Measurements from ENCODE around the gene UBE2U. TPM values are rescaled to one million over a fixed set of nuclear protein-coding genes. Genes with fewer than 3 reads are reported as not detected.

Gene UBE2U, protein sequence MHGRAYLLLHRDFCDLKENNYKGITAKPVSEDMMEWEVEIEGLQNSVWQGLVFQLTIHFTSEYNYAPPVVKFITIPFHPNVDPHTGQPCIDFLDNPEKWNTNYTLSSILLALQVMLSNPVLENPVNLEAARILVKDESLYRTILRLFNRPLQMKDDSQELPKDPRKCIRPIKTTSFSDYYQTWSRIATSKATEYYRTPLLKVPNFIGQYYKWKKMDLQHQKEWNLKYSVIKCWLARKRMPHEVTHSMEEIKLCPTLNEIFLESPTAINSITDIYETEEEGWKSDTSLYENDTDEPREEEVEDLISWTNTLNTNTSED
- total RNA-seq, result not detected
- long read RNA-seq, result 0 reads

DNA sequence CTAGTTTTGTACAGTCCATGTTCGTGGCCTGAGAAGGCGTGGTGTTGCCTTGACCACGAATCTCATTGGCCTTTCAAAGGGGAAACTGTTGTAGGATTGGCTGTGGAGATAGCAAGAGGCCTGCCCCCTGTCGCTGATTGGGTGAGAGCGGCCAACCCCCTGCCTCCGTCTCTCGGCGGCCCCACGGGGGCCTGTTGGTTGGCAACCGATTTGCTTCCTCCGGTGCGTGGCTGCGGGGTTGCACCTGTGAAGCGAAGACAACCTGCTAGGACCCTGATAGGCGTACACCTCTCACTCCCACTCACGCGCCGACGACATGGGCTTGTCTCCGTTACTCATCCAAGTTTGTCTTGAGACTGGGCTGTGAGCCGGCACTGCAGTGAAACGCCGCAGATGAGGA is at the start of gene UBE2U:
UBE2U (plus strand) TSS at position 204 of the 400 bp plus-strand sequence. CDS start 428 bp downstream, outside the sequence.
- H3K4me1 ChIP-seq, result no peaks in the 10 kb centered on the region
- 43% methylated on average over 2 of the region's 23 CpGs for WGBS (ENCODE audit: insufficient coverage, low coverage, low lambda C conversion rate, missing lambda C conversion rate)
- intact Hi-C loops (cut with DNase I), result no loop called here
- H3K27me3 ChIP-seq, result no peaks in the 10 kb centered on the region
- TF ChIP-seq POLR2A (IDR thresholded peaks at IDR 0.05), result no peak
- TF ChIP-seq, protein P1, sequence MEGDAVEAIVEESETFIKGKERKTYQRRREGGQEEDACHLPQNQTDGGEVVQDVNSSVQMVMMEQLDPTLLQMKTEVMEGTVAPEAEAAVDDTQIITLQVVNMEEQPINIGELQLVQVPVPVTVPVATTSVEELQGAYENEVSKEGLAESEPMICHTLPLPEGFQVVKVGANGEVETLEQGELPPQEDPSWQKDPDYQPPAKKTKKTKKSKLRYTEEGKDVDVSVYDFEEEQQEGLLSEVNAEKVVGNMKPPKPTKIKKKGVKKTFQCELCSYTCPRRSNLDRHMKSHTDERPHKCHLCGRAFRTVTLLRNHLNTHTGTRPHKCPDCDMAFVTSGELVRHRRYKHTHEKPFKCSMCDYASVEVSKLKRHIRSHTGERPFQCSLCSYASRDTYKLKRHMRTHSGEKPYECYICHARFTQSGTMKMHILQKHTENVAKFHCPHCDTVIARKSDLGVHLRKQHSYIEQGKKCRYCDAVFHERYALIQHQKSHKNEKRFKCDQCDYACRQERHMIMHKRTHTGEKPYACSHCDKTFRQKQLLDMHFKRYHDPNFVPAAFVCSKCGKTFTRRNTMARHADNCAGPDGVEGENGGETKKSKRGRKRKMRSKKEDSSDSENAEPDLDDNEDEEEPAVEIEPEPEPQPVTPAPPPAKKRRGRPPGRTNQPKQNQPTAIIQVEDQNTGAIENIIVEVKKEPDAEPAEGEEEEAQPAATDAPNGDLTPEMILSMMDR (IDR thresholded peaks at IDR 0.05), result no peak
- DNase-seq (no peak), ATAC-seq (no peak)
- no peaks in the 10 kb centered on the region for H3K9me3 ChIP-seq
- H3K4me3 ChIP-seq, result no peak within 1 kb of the TSS
- H3K36me3 ChIP-seq, result no peaks in the 10 kb centered on the region
- no peak within 1 kb of the TSS for H3K27ac ChIP-seq

DNA sequence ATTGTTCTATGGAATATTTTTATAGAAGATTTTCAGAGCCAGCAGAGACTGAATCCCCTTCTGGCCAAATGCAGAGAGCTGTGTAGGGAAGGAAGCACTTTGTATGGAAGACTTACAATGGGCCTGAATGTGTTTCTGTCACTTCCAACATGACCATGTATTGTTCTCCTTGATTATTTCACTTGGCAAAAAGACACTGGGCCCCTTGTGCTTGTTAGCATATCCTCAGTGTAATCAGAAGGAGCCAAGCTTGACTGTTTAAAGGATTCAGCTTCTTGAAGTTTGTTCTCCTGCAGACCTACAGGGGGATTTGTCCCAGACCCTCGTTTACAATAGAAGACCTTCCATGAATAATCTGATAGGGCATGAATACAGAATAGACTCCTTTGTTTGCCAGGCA is 48.1 kb upstream of the UBE2U start:
- Histone ChIP-seq H3K4me1 (no peaks in the 10 kb centered on the region), H3K9me3 (no peaks in the 10 kb centered on the region), H3K27me3 (no peaks in the 10 kb centered on the region), H3K36me3 (no peaks in the 10 kb centered on the region), H3K4me3 (no peak overlapping the region), H3K27ac (no peak overlapping the region)
- intact Hi-C loops (cut with DNase I), result no loop called here
- 25% methylated on average over 1 of the region's 1 CpG for WGBS (ENCODE audit: insufficient coverage, low coverage, low lambda C conversion rate, missing lambda C conversion rate)
- no peak for ATAC-seq
- no peak for TF ChIP-seq POLR2A (IDR thresholded peaks at IDR 0.05)
- TF ChIP-seq, protein P1 (IDR thresholded peaks at IDR 0.05), result no peak
- DNase-seq, result no peak

DNA sequence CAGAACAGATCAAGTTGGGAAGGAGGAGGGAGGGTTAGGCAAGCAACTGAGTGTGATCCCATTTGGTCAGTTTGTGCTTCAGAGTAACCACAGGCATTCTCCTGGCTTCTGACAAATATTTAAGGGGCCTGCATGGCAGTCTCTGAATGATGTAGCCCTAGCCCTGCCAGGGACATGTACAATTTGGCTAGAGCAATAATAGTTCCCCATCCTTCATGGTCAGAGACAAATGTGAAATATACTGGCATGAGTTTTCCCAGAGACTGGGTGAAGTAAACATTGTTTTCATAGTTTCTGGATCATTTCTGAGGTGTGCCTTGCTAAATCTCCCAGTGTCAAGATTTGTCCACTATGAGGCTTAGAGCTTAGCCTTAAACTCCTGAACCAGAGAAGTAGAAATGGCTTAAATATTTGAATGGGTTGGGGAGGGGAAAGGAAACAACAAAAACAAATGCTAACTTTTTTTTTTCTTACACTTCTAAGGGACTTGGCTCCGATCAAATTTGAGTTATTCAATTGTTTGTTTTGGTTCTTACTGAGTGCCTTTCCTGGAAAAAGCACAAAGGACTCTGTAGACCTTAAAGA is 42.0 kb upstream of the UBE2U start:
- no peak for TF ChIP-seq POLR2A (IDR thresholded peaks at IDR 0.05)
- TF ChIP-seq, protein P1 (IDR thresholded peaks at IDR 0.05), result no peak
- DNase-seq (no peak), ATAC-seq (no peak)
- no peaks in the 10 kb centered on the region for H3K4me1 ChIP-seq
- H3K9me3 ChIP-seq, result no peaks in the 10 kb centered on the region
- no peak overlapping the region for H3K27ac ChIP-seq
- no peaks in the 10 kb centered on the region for H3K36me3 ChIP-seq
- intact Hi-C loops (cut with DNase I), result no loop called here
- 28% methylated on average over 1 of the region's 1 CpG for WGBS (ENCODE audit: insufficient coverage, low coverage, low lambda C conversion rate, missing lambda C conversion rate)
- H3K4me3 ChIP-seq, result no peak overlapping the region
- H3K27me3 ChIP-seq, result no peaks in the 10 kb centered on the region

DNA sequence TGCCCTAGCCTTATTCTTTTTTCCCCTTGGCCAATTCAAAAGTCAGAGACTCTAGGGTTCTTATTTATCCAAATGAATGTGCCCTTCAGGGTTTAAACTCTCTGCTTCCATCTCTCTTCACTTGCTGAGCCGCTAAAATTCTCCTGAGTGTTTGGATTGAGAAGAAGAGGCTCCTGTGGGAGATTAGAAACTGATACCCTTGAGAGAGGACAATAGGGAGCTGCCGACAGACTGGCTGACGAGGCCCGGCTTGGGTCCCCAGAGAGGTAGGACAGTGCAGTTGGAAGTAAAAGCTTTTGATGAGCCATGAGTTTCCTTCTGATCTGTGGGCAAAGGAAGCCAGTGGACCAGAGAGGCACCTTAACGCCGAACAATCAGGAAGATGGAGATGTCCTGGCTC is 41.3 kb upstream of the UBE2U start:
- WGBS (ENCODE audit: insufficient coverage, low coverage, low lambda C conversion rate, missing lambda C conversion rate), result 76% methylated on average over 6 of the region's 6 CpGs
- no peak overlapping the region for H3K4me3 ChIP-seq
- H3K27ac ChIP-seq, result no peak overlapping the region
- DNase-seq (no peak), ATAC-seq (no peak)
- H3K36me3 ChIP-seq, result no peaks in the 10 kb centered on the region
- no peaks in the 10 kb centered on the region for H3K4me1 ChIP-seq
- H3K9me3 ChIP-seq, result no peaks in the 10 kb centered on the region
- TF ChIP-seq POLR2A (IDR thresholded peaks at IDR 0.05), result no peak
- TF ChIP-seq, protein P1 (IDR thresholded peaks at IDR 0.05), result no peak
- H3K27me3 ChIP-seq, result no peaks in the 10 kb centered on the region
- intact Hi-C loops (cut with DNase I), result no loop called here

Measured in right lobe of liver (tissue), 6 donors.